Right lobe of liver (tissue), 6 donors: ENCODE data around the gene INHBE. TPM values are rescaled to one million over a fixed set of nuclear protein-coding genes. Genes with fewer than 3 reads are reported as not detected.

Source experiments
- ATAC-seq, 4 donors: fragments of 200-7000 bp; cut with Tn5 transposase; one replicate each; pipeline ENCODE4 v1.9.1; 2020; ENCODE audit warnings: mild to moderate bottlenecking in 4 of 4, moderate library complexity in 4 of 4
- DNase-seq, 3 donors: peaks; one replicate each; pipeline ENCODE4 v3.0.0-alpha.2; 2020
- H3K27ac ChIP-seq, 3 donors: fragments of 200-600 bp; one replicate each; pipeline ENCODE4 v1.8.0; 2022
- H3K27me3 ChIP-seq, 2 donors: fragments of 200-600 bp; one replicate each; pipeline ENCODE4 v1.8.0; 2022
- H3K36me3 ChIP-seq, 4 donors: fragments of 200-600 bp; sonication (generic) in 1 of 4; one replicate each; pipeline versions ENCODE4 v1.5.1 to v1.8.0; 2017 to 2022; ENCODE audit warnings: control low read depth in 1 of 4
- H3K4me1 ChIP-seq, 4 donors: fragments of 200-600 bp; sonication (generic) in 1 of 4; one replicate each; pipeline versions ENCODE4 v1.5.1 to v1.8.0; 2017 to 2022; ENCODE audit warnings: control low read depth in 1 of 4
- H3K4me3 ChIP-seq, 3 donors: fragments of 200-600 bp; one replicate each; pipeline ENCODE4 v1.8.0; 2022
- H3K9me3 ChIP-seq, 4 donors: fragments of 200-600 bp; sonication (generic) in 1 of 4; one replicate each; pipeline versions ENCODE4 v1.5.1 to v1.8.0; 2017 to 2022; ENCODE audit warnings: control low read depth in 1 of 4
- CTCF ChIP-seq, 4 donors: fragments of 200-600 bp in 3 of 4; fragments of 450-650 bp in 1 of 4; IDR thresholded peaks; one replicate each; pipeline versions ENCODE4 v1.5.1 to v1.8.0; 2016 to 2022; ENCODE audit warnings: antibody characterized with exemption in 4 of 4, mild to moderate bottlenecking in 2 of 4
- POLR2A ChIP-seq: fragments of 450-650 bp; IDR thresholded peaks from one replicate; pipeline ENCODE4 v1.6.1; 2017; ENCODE audit warnings: antibody characterized with exemption, mild to moderate bottlenecking
- WGBS: methylation state at CpG from one replicate; pipeline ENCODE4 v1.1.6; 2018; ENCODE audit warnings: low coverage, low lambda C conversion rate; ENCODE audit not compliant: insufficient coverage; ENCODE audit errors: missing lambda C conversion rate; 5-methylcytosine and 5-hydroxymethylcytosine counted together
- intact Hi-C, 2 donors: fragments of 100-400 bp; cut with DNase I; formaldehyde crosslinking; loops; one replicate each; pipeline versions ENCODE4 v1.11.2 to v1.14.1; 2022
- total RNA-seq, 6 experiments: library from RNA; depleted of rRNA in 2 of 6; stranded (reverse); fragments of >200 nt in 2 of 6; fragmentation: NEBNext Ultra II Directional in 3 of 6; extraction: Animal tissue kit (Norgen Biotek cat#: 25700) in 3 of 6; gene quantifications; one replicate each; pipeline versions ENCODE4 v1.1.0 to v1.2.4, GENCODE V29; 2016 to 2023
- donor health status: DM: no; HTN: yes; CAD: no.
- donor health status: DM: no; HTN: no; CAD: no.
- donor health status: DM: no; HTN: no; CAD: no.
- donor health status: DM: no; HTN: yes; CAD: no.
- donor health status: DM: no; HTN: yes; CAD: no.

Gene INHBE
- total RNA-seq, 6 experiments from 2014 or later: 17.4 to 302 (median 150) TPM

- DNase-seq (peak in 1 of 3 donors; percentile 44), ATAC-seq (peak in 1 of 4 donors; percentile 3)
- Histone ChIP-seq H3K9me3 (no peaks in the 10 kb centered on the region), H3K27ac (peak overlapping the region; percentile 69 to 87 (median 85)), H3K4me1 (peaks cover 0 to 65% (median 18%) of the 10 kb centered on the region in 4 donors), H3K4me3 (peak overlapping the region; percentile 64 to 77 (median 66)), H3K36me3 (no peaks in the 10 kb centered on the region), H3K27me3 (no peaks in the 10 kb centered on the region)
- intact Hi-C loops: loop anchor here in 1 of 2 donors (2.0 kb wide), 1 partner anchor 21 kb away; the partner anchor contains the start of gene INHBC
- TF ChIP-seq POLR2A (peak; percentile 70), CTCF (IDR thresholded peaks at IDR 0.05) (no peak)
- 15% methylated on average over 7 of the region's 10 CpGs for WGBS
Observed at GRCh38 chr12:57455374-57456144, 452 bp downstream of the INHBE start.

GRCh38 chr12:57456145-57456700 is 1.1 kb downstream of the INHBE start:
- WGBS: 4% methylated on average over 6 of the region's 15 CpGs
- H3K9me3 ChIP-seq: no peaks in the 10 kb centered on the region
- H3K27ac ChIP-seq: peak overlapping the region; percentile 69 to 87 (median 85)
- ATAC-seq: peak in 3 of 4 donors; percentile 2 to 18 (median 5)
- H3K4me1 ChIP-seq: peaks cover 0 to 65% (median 15%) of the 10 kb centered on the region in 4 donors
- intact Hi-C loops: no loop called here
- no peaks in the 10 kb centered on the region for H3K36me3 ChIP-seq
- H3K27me3 ChIP-seq: no peaks in the 10 kb centered on the region
- DNase-seq: peak in 1 of 3 donors; percentile 41
- peak overlapping the region; percentile 64 to 77 (median 66) for H3K4me3 ChIP-seq
- no peak for TF ChIP-seq POLR2A
- peak; percentile 43 to 67 (median 56) for TF ChIP-seq CTCF (IDR thresholded peaks at IDR 0.05)

- no peak for TF ChIP-seq CTCF (IDR thresholded peaks at IDR 0.05)
- TF ChIP-seq POLR2A: no peak
- WGBS: 20% methylated on average over 4 of the region's 6 CpGs
- DNase-seq (no peak), ATAC-seq (no peak)
- Histone ChIP-seq H3K36me3 (no peaks in the 10 kb centered on the region), H3K4me1 (peaks cover 0 to 67% (median 13%) of the 10 kb centered on the region in 4 donors), H3K27me3 (no peaks in the 10 kb centered on the region), H3K4me3 (peak overlapping the region; percentile 64 to 77 (median 66)), H3K9me3 (no peaks in the 10 kb centered on the region), H3K27ac (peak overlapping the region; percentile 69 to 87 (median 85))
- intact Hi-C loops: no loop called here
Observed at GRCh38 chr12:57456737-57457490, 1.8 kb downstream of the INHBE start.

- 16% methylated on average over 3 of the region's 3 CpGs for whole genome bisulfite sequencing
- Histone ChIP-seq H3K36me3 (no peaks in the 10 kb centered on the region), H3K4me1 (peaks cover 0 to 54% (median 4%) of the 10 kb centered on the region in 4 donors), H3K27ac (peak overlapping the region; percentile 69 to 87 (median 85)), H3K27me3 (no peaks in the 10 kb centered on the region), H3K4me3 (peak overlapping the region; percentile 65 to 77 (median 66)), H3K9me3 (no peaks in the 10 kb centered on the region)
- TF ChIP-seq CTCF (IDR thresholded peaks at IDR 0.05) (no peak), POLR2A (no peak)
- DNase-seq (no peak), ATAC-seq (no peak)
- intact Hi-C loops: no loop called here
Observed at GRCh38 chr12:57458665-57459054, 3.6 kb downstream of the INHBE start.
